HCT116 (cell line): ENCODE data around the gene PLA2G2C. TPM values are rescaled to one million over a fixed set of nuclear protein-coding genes. Genes with fewer than 3 reads are reported as not detected.

ENCODE experiments used
- ATAC-seq: fragments of 200-7000 bp; cut with Tn5 transposase; 2 replicates; pipeline ENCODE4 v1.9.1; 2020; ENCODE audit warnings: mild to moderate bottlenecking, moderate library complexity
- BruUV-seq: library from RNA; stranded (reverse); fragments of 400-500 nt; replicated peaks from 2 replicates; lab custom pipeline; 2021; lab: Mats Ljungman, UMichigan
- CTCF ChIA-PET: fragments of 300-600 bp; sonication (Branson Sonifier 250); formaldehyde crosslinking; loops from one replicate; lab custom pipeline; 2021; ENCODE audit warnings: antibody characterized with exemption; lab: Charles Lee
- POLR2A ChIA-PET: fragments of 300-600, 350-600 bp; sonication (Branson Sonifier 250); formaldehyde crosslinking; loops from one replicate; lab custom pipeline; 2021; ENCODE audit warnings: antibody characterized with exemption; lab: Charles Lee
- RAD21 ChIA-PET, 2 experiments: fragments of 300-600 bp; sonication (Branson Sonifier 250); formaldehyde crosslinking; loops; one replicate each; lab custom pipeline; 2023; ENCODE audit warnings: low total read pairs in 2 of 2; ENCODE audit not compliant: uncharacterized antibody in 2 of 2, unreplicated experiment in 2 of 2, low non-redundant PET in 1 of 2; lab: Charles Lee
- DNase-seq: peaks from one replicate; pipeline ENCODE4 v3.0.0-alpha.2; 2010; ENCODE audit warnings: low read depth, low spot score
- H2AFZ ChIP-seq: fragments of 200-600 bp; shearing (Covaris generic), sonication (generic); 2 replicates; pipeline ENCODE4 v1.6.1; 2017; ENCODE audit warnings: low read depth, mixed run types, mixed read lengths, antibody characterized with exemption, low read length; ENCODE audit not compliant: poor library complexity, severe bottlenecking
- H3K27ac ChIP-seq: 2 replicates; pipeline ENCODE4 v1.5.1; 2012; ENCODE audit warnings: low read depth, low read length
- H3K27me3 ChIP-seq: fragments of 200-600 bp; sonication (generic); 2 replicates; pipeline ENCODE4 v1.6.1; 2016; ENCODE audit warnings: mixed run types, low read length, mixed read lengths; ENCODE audit not compliant: insufficient read depth
- H3K36me3 ChIP-seq, 2 experiments: fragments of 200-500 bp in 1 of 2; fragments of 200-600 bp in 1 of 2; sonication (Bioruptor generic) in 1 of 2; sonication (generic) in 1 of 2; 2 replicates each; pipeline versions ENCODE4 v1.5.1 to v1.6.1; 2014 to 2016; ENCODE audit warnings: low read length in 2 of 2, inconsistent platforms in 1 of 2, mixed read lengths in 1 of 2, mixed run types in 1 of 2; ENCODE audit not compliant: insufficient read depth in 2 of 2, control insufficient read depth in 1 of 2
- H3K4me1 ChIP-seq, 2 experiments: fragments of 200-600 bp in 1 of 2; sonication (generic) in 1 of 2; 2 replicates each; pipeline versions ENCODE4 v1.5.1 to v1.6.1; 2012 to 2017; ENCODE audit warnings: low read length in 2 of 2, inconsistent platforms in 1 of 2, mild to moderate bottlenecking in 1 of 2, mixed read lengths in 1 of 2, mixed run types in 1 of 2, moderate library complexity in 1 of 2; ENCODE audit not compliant: insufficient read depth in 2 of 2, control insufficient read depth in 1 of 2
- H3K4me2 ChIP-seq: fragments of 200-600 bp; sonication (generic); 2 replicates; pipeline ENCODE4 v1.6.1; 2017; ENCODE audit warnings: mixed run types, low read length, mixed read lengths
- H3K4me3 ChIP-seq, 2 experiments: fragments of 200-600 bp in 1 of 2; sonication (generic) in 1 of 2; replicated peaks in 1 of 2; 2 replicates each; pipeline ENCODE4 v1.5.1; 2011 to 2016; ENCODE audit warnings: low read length in 2 of 2, control low read depth in 1 of 2, low read depth in 1 of 2, mild to moderate bottlenecking in 1 of 2, mixed read lengths in 1 of 2, mixed run types in 1 of 2
- H3K79me2 ChIP-seq: fragments of 200-600 bp; sonication (generic); 2 replicates; pipeline ENCODE4 v1.6.1; 2017; ENCODE audit warnings: mild to moderate bottlenecking, mixed run types, low read length, moderate library complexity, mixed read lengths; ENCODE audit not compliant: insufficient read depth
- H3K9ac ChIP-seq: fragments of 200-600 bp; sonication (generic); 2 replicates; pipeline ENCODE4 v1.6.1; 2016; ENCODE audit warnings: low read length, mixed read lengths
- H3K9me2 ChIP-seq: fragments of 200-600 bp; sonication (generic), shearing (Covaris generic); 2 replicates; pipeline ENCODE4 v1.6.1; 2017; ENCODE audit warnings: mixed run types, mild to moderate bottlenecking, moderate library complexity; ENCODE audit not compliant: insufficient read depth
- H3K9me3 ChIP-seq, 2 experiments: fragments of 200-500 bp in 1 of 2; fragments of 200-600 bp in 1 of 2; sonication (Bioruptor generic) in 1 of 2; sonication (generic) in 1 of 2; 2 replicates each; pipeline ENCODE4 v1.6.1; 2014 to 2017; ENCODE audit warnings: low read length in 2 of 2, mixed read lengths in 2 of 2, inconsistent platforms in 1 of 2, low read depth in 1 of 2, mild to moderate bottlenecking in 1 of 2, mixed run types in 1 of 2, moderate library complexity in 1 of 2; ENCODE audit not compliant: control insufficient read depth in 1 of 2, insufficient read depth in 1 of 2
- H4K20me1 ChIP-seq: fragments of 200-600 bp; sonication (generic), shearing (Covaris generic); 2 replicates; pipeline ENCODE4 v1.6.1; 2017; ENCODE audit warnings: mixed run types, mild to moderate bottlenecking, moderate library complexity; ENCODE audit not compliant: insufficient read depth
- ATF3 ChIP-seq: IDR thresholded peaks from 2 replicates; pipeline ENCODE4 v1.6.1; 2012
- CBX3 ChIP-seq: IDR thresholded peaks from 2 replicates; pipeline ENCODE4 v1.6.1; 2012; ENCODE audit warnings: low read depth
- CEBPB ChIP-seq: IDR thresholded peaks from 2 replicates; pipeline ENCODE4 v1.6.1; 2012; ENCODE audit warnings: low read depth
- ELF1 ChIP-seq: IDR thresholded peaks from 2 replicates; pipeline ENCODE4 v1.6.1; 2012; ENCODE audit warnings: low read depth, borderline replicate concordance
- EZH2 ChIP-seq: fragments of 200-600 bp; sonication (generic); IDR thresholded peaks from 2 replicates; pipeline ENCODE4 v1.6.1; 2017; ENCODE audit warnings: antibody characterized with exemption, mixed run types
- EZH2phosphoT487 ChIP-seq: fragments of 200-600 bp; IDR thresholded peaks from 2 replicates; pipeline ENCODE4 v1.6.1; 2018; ENCODE audit warnings: antibody characterized with exemption, borderline replicate concordance
- FOSL1 ChIP-seq: IDR thresholded peaks from 2 replicates; pipeline ENCODE4 v1.6.1; 2012; ENCODE audit warnings: low read depth
- JUND ChIP-seq: IDR thresholded peaks from 2 replicates; pipeline ENCODE4 v1.6.1; 2012
- MAX ChIP-seq: IDR thresholded peaks from 2 replicates; pipeline ENCODE4 v1.6.1; 2012
- POLR2A ChIP-seq: IDR thresholded peaks from 2 replicates; pipeline ENCODE4 v1.7.0; 2011; ENCODE audit warnings: borderline replicate concordance; ENCODE audit not compliant: insufficient read depth, insufficient read length; ENCODE audit errors: extremely low read depth
- REST ChIP-seq: IDR thresholded peaks from 2 replicates; pipeline ENCODE4 v1.6.1; 2012; ENCODE audit warnings: low read depth
- SIN3A ChIP-seq: IDR thresholded peaks from 2 replicates; pipeline ENCODE4 v1.6.1; 2012; ENCODE audit warnings: low read depth
- SRF ChIP-seq: IDR thresholded peaks from 2 replicates; pipeline ENCODE4 v1.6.1; 2012; ENCODE audit warnings: low read depth
- TCF7L2 ChIP-seq: IDR thresholded peaks from 2 replicates; pipeline ENCODE4 v1.7.0; 2011; ENCODE audit warnings: borderline replicate concordance, inconsistent platforms; ENCODE audit not compliant: insufficient read depth, insufficient read length; ENCODE audit errors: extremely low read depth
- YY1 ChIP-seq: IDR thresholded peaks from 2 replicates; pipeline ENCODE4 v1.6.1; 2011; ENCODE audit warnings: low read length, low read depth, moderate library complexity, mild to moderate bottlenecking; ENCODE audit not compliant: insufficient replicate concordance; ENCODE audit errors: extremely low read depth
- ZBTB33 ChIP-seq: IDR thresholded peaks from 2 replicates; pipeline ENCODE4 v1.6.1; 2011; ENCODE audit warnings: mild to moderate bottlenecking, low read length, moderate library complexity; ENCODE audit not compliant: insufficient replicate concordance; ENCODE audit errors: extremely low read depth
- ZFX ChIP-seq: fragments of 450-650 bp; IDR thresholded peaks from 2 replicates; pipeline ENCODE4 v1.6.1; 2017
- ZNF274 ChIP-seq: fragments of 200-500 bp; sonication (Bioruptor generic); IDR thresholded peaks from 2 replicates; pipeline ENCODE4 v1.6.1; 2014; ENCODE audit warnings: mild to moderate bottlenecking, low read depth, low read length, inconsistent platforms
- intact Hi-C: fragments of 100-400 bp; cut with micrococcal nuclease; formaldehyde crosslinking; loops from 2 replicates; pipeline ENCODE4 v1.10.0; 2022
- total RNA-seq: library from RNA; stranded (reverse); gene quantifications from one replicate; pipeline ENCODE4 v1.2.1, GENCODE V29; 2021; ENCODE audit not compliant: unreplicated experiment

Gene PLA2G2C
- total RNA-seq, 1 experiment from 2014 or later: not detected

GRCh38 chr1:20192871-20193411, 6.6 kb upstream of the PLA2G2C start:
- H3K4me3 ChIP-seq: no peak overlapping the region
- H3K9me2 ChIP-seq: no peaks in the 10 kb centered on the region
- ATAC-seq: no peak
- ChIA-PET RAD21 (no interaction called here), CTCF (interaction anchor here (0.6 to 3.3 kb wide), 3 partner anchors 27 to 218 kb away, joined by 3 to 13 read pairs (median 3); no protein-coding TSS in a partner anchor)
- no peak overlapping the region for H2AFZ ChIP-seq
- H4K20me1 ChIP-seq: no peaks in the 10 kb centered on the region
- H3K27me3 ChIP-seq: peaks cover 20% of the 10 kb centered on the region; the same call in 1 of the 2 replicates
- H3K9ac ChIP-seq: no peak overlapping the region
- intact Hi-C loops: no loop called here
- H3K9me3 ChIP-seq: no peaks in the 10 kb centered on the region
- no peaks in the 10 kb centered on the region for H3K36me3 ChIP-seq
- TF ChIP-seq REST (no peak), POLR2A (no peak), ELF1 (no peak), SIN3A (no peak), CBX3 (no peak), EZH2 (no peak), ZNF274 (no peak), ATF3 (no peak), CEBPB (no peak), ZBTB33 (no peak), MAX (no peak), FOSL1 (no peak), JUND (no peak), EZH2phosphoT487 (no peak), SRF (no peak), TCF7L2 (no peak), ZFX (no peak), YY1 (no peak)
- TF ChIP-seq, all 23 proteins: peak for 0
- Histone ChIP-seq H3K4me1 (peaks cover 0 to 3% of the 10 kb centered on the region in 2 experiments; a peak in 1 of 4 replicates), H3K4me2 (no peak overlapping the region), H3K27ac (no peak overlapping the region), H3K79me2 (no peaks in the 10 kb centered on the region)
- BruUV-seq: no TSS peak
- DNase-seq: no peak
- POLR2A ChIA-PET: no interaction called here
